WI38 (cell line): Measurements from ENCODE around the gene SPOCD1.

ENCODE experiments used
- H3K4me3 ChIP-seq: 2 replicates; pipeline ENCODE4 v1.5.1; 2011; ENCODE audit warnings: low read depth, mild to moderate bottlenecking, control low read depth, low read length
- TF ChIP-seq, protein P1 (sequence below): IDR thresholded peaks from 2 replicates; pipeline ENCODE4 v1.5.1; 2012; ENCODE audit warnings: low read depth, mild to moderate bottlenecking, control low read depth, low read length

SPOCD1 gene

DNA sequence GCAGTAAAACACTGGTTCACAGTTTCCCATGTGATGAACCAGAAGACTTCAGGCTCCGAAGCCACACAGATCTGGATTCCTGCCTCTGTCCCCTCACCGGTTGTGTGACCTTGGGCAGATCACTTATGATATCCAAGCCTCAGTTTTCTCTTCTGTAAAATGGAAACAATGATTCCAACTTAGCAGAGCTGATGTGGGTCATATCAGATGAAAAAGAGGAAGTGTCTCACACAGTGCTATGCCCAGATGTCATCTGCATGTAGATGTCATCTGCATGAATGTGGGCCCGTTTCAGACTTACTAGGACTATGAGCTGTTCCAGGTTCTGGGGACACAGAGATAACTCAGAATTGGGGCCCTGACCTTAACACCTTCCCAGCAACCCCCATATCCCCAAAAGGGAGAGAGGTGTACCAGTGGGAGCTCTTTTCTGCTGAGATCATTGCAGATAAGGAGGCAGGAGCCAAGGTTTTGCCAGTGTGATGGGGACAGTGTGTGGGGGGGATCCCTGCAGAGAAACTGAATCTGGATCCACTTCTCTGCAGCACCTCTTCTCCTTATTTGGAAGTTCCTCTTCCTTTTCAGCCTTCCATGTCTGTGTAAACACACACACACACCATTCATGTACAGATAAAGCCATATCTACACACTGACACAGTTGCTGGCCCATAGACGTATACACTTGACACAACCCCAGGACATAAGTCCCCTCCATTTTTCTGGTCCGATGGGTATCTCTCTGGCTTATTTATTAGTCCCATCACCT lies 46.7 kb downstream of the SPOCD1 start:
- no peak overlapping the region for H3K4me3 ChIP-seq
- TF ChIP-seq, protein P1, sequence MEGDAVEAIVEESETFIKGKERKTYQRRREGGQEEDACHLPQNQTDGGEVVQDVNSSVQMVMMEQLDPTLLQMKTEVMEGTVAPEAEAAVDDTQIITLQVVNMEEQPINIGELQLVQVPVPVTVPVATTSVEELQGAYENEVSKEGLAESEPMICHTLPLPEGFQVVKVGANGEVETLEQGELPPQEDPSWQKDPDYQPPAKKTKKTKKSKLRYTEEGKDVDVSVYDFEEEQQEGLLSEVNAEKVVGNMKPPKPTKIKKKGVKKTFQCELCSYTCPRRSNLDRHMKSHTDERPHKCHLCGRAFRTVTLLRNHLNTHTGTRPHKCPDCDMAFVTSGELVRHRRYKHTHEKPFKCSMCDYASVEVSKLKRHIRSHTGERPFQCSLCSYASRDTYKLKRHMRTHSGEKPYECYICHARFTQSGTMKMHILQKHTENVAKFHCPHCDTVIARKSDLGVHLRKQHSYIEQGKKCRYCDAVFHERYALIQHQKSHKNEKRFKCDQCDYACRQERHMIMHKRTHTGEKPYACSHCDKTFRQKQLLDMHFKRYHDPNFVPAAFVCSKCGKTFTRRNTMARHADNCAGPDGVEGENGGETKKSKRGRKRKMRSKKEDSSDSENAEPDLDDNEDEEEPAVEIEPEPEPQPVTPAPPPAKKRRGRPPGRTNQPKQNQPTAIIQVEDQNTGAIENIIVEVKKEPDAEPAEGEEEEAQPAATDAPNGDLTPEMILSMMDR = no peak

DNA sequence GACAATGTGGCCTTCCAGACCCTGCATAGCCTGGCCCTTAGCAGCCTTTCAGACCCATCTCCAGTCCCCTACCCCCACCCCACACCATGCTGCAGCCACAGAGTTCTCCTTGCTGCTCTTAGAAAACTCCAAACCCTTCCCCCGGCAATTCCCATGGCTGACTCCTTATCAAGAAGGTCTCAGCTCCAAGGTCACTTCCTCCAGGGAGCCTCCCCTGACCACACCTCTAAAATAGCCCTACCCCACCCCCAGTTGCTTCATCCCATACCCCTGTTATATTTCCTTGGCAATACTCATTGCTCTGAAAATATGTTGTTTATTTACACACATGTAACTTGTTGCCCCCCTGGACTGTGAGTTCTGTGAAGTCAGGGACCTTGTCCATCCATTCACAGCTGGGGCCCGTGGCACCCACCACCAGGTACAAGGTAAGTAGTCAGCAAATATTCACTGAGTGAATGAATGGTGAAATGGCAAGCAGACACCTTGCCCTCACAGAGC lies 47.4 kb downstream of the SPOCD1 start:
- TF ChIP-seq, protein P1 = no peak
- no peak overlapping the region for H3K4me3 ChIP-seq

DNA sequence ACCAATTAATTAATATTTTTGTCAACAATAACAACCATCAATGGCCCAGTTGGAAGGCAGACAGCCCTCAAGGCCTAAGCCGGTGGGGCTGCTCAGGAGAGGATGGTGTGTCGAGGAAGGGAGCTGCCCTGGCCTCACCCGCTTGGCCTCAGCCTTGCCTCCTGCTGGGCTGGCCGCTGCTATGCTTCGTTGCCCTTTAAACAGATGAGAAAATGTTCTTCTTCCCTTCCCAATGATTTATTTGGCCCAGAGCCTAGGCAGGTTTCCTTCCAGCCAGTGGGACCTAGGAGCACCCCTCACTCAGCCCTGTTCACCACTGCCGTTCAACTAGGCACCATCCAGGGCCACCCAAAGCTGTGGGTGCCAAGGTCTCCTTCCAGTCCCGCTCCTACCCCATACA lies 48.6 kb downstream of the SPOCD1 start:
- H3K4me3 ChIP-seq = no peak overlapping the region
- TF ChIP-seq, protein P1 = no peak

DNA sequence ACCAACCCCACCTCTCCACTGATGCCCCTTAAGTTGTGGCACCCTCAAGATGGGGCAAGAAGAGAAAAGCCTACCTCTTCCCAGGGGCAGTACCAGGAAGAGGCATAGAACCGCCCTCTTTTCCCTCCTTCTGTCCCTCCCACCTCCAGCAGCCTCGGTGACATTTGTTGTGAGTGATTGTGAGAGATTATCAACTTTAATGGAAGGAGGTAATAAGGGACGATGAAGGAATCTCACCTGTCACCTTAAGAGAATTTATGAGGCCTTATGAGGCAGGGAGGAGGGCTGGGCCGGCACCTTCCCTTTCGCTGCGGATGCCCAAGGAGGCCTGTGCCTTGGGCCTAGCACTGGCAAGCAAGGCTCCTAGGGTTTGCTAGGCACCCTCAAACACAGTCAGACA lies 50.3 kb downstream of the SPOCD1 start:
- TF ChIP-seq, protein P1 = no peak
- H3K4me3 ChIP-seq = no peak overlapping the region

DNA sequence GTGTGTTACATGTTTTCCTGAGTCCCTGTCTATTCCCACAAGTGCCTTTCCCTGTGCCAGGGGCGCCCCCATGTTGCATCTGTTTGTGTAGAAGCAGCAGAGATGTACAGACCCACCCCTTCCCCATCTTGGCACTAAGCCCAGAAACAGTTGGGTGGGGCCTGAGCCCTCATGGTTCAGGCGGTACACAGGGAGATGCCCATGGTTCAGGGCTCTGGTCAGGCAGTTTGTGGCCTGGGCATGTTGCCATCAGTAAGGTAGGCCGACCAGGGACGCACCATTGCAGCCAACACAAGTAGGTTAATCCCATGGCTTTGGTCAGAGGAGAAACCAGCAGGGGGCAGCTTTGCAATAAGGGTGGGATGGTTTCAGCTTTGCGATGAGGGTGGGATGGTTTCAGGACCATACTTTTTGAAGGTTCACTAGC lies 50.8 kb downstream of the SPOCD1 start:
- no peak overlapping the region for H3K4me3 ChIP-seq
- TF ChIP-seq, protein P1 = peak; percentile 15; the same call in 1 of the 2 replicates

DNA sequence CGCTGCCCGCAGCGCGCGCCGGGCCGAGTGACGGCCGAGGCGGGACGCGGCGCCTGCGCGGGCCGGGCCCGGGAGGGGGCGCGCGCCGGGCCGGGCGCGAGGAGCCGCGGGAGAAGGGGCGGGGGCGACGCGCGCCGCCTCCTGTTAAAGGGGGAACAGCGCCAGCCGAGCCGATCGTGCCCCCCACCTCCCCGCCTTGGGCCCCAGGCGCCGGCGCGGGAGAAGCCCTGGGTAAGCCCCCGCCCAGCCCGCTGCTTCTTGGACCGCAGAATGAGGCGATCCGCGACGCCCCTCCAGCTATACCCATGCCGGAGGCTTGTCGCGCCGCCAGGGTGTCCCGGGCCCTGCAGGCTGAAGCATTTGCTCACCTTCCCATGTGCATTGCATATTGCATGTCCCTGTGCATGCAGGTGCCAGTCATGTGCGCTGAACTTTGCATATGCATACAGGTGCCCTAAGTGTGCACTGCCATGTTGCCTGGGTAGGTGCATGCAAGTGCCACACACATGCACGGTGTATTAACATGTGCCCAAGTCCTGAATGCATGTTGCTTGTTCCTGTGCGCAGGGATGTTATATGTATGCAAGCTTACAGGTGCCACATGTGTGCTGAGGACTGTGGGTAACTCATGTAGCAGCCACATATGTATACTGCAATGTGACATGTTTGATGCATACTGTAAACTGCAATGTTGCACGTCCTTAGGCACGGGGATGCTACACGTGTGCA lies 51.3 kb downstream of the SPOCD1 start, which contains the start of gene ADGRB2:
Gene ADGRB2, minus strand, starts transcription at position 29 of the 729 bp plus-strand sequence. CDS start 7,119 bp downstream, outside the sequence.
- peak within 1 kb of the TSS; percentile 64 for H3K4me3 ChIP-seq
- TF ChIP-seq, protein P1 = no peak
